ENCODE results near the gene CES3. TPM values are rescaled to one million over a fixed set of nuclear protein-coding genes. Genes with fewer than 3 reads are reported as not detected.

The CES3 gene
- total RNA-seq, 2 experiments from 2014 or later = 1.4 to 2.7 TPM

GRCh38 chr16:66977341-66978113 lies 16.5 kb downstream of the CES3 start:
- Histone ChIP-seq H3K27ac (ENCODE audit: low read depth, low read length, poor library complexity, severe bottlenecking) (no peak overlapping the region), H3K4me1 (ENCODE audit: insufficient read depth, low read length, poor library complexity, severe bottlenecking) (no peaks in the 10 kb centered on the region), H3K4me2 (ENCODE audit: low read length) (no peak overlapping the region), H2AFZ (ENCODE audit: low read length) (no peak overlapping the region), H3K9me2 (ENCODE audit: insufficient read depth, low read length) (no peaks in the 10 kb centered on the region), H3K36me3 (ENCODE audit: insufficient read depth, low read length) (no peaks in the 10 kb centered on the region), H4K20me1 (ENCODE audit: insufficient read depth, low read length) (no peaks in the 10 kb centered on the region), H3K9me3 (ENCODE audit: low read length) (no peaks in the 10 kb centered on the region), H3K79me2 (ENCODE audit: insufficient read depth, low read depth, low read length) (no peaks in the 10 kb centered on the region), H3K4me3 (ENCODE audit: low read depth, low read length, poor library complexity, severe bottlenecking) (no peak overlapping the region)
- POLR2A ChIA-PET = no interaction called here
- intact Hi-C loops (cut with micrococcal nuclease; ENCODE audit: unreplicated experiment) = loop anchor here (1.0 kb wide), 3 partner anchors 124 to 208 kb away; no protein-coding TSS in a partner anchor
- DNase-seq (ENCODE audit: low spot score) = peak; percentile 88
- TF ChIP-seq EZH2phosphoT487 (IDR thresholded peaks at IDR 0.05; ENCODE audit: borderline replicate concordance, low read depth, low read length) = no peak
- TF ChIP-seq CTCF (conservative IDR thresholded peaks at IDR 0.05; ENCODE audit: low read length) = peak; percentile 94
- no TSS peak for BruUV-seq (replicated peaks)
- CTCF ChIA-PET (ENCODE audit: unreplicated experiment) = no interaction called here

DNA sequence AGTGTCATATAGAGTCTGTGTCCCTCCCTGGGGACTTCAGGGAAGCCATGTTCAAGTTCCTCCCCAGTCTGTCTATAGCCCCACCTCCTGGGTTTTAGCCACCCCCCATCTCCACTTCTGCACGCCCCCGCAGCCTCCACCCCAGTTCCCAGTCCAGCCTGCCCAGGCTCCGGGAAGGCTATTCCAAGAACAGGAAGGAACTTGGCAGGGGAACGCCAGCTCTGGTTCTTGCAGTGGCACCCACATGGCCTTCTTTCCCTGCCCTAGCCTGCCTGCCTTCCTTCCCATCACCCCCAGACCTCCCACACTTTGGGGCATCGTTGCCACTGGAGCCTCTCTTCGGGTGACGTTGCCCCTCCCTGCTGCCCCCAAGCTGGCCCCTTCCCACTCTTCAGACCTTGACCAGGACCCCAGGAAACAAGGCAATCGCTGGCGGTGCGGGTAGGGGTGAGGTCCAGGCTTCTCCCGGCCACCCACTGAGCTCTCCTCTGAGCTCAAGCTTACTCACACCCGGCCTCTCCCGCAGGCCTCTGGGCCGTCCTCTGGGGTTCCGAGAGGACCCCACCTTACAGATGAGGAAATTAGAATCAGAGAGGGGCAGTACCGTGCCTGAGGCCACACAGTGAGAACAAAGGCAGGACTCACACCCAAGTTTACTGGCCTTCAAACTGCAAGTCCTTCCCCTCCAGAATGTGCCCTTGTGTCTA lies 18.1 kb downstream of the CES3 start:
- BruUV-seq (replicated peaks) = no TSS peak
- Histone ChIP-seq H3K27ac (ENCODE audit: low read depth, low read length, poor library complexity, severe bottlenecking) (no peak overlapping the region), H3K79me2 (ENCODE audit: insufficient read depth, low read depth, low read length) (no peaks in the 10 kb centered on the region), H3K9me2 (ENCODE audit: insufficient read depth, low read length) (no peaks in the 10 kb centered on the region), H4K20me1 (ENCODE audit: insufficient read depth, low read length) (no peaks in the 10 kb centered on the region), H2AFZ (ENCODE audit: low read length) (no peak overlapping the region), H3K9me3 (ENCODE audit: low read length) (no peaks in the 10 kb centered on the region), H3K4me1 (ENCODE audit: insufficient read depth, low read length, poor library complexity, severe bottlenecking) (no peaks in the 10 kb centered on the region), H3K36me3 (ENCODE audit: insufficient read depth, low read length) (no peaks in the 10 kb centered on the region), H3K4me2 (ENCODE audit: low read length) (no peak overlapping the region), H3K4me3 (ENCODE audit: low read depth, low read length, poor library complexity, severe bottlenecking) (no peak overlapping the region)
- TF ChIP-seq EZH2phosphoT487 (IDR thresholded peaks at IDR 0.05; ENCODE audit: borderline replicate concordance, low read depth, low read length) (no peak), CTCF (conservative IDR thresholded peaks at IDR 0.05; ENCODE audit: low read length) (no peak)
- intact Hi-C loops (cut with micrococcal nuclease; ENCODE audit: unreplicated experiment) = no loop called here
- CTCF ChIA-PET (ENCODE audit: unreplicated experiment) = no interaction called here
- no peak for DNase-seq (ENCODE audit: low spot score)
- POLR2A ChIA-PET = no interaction called here

DNA sequence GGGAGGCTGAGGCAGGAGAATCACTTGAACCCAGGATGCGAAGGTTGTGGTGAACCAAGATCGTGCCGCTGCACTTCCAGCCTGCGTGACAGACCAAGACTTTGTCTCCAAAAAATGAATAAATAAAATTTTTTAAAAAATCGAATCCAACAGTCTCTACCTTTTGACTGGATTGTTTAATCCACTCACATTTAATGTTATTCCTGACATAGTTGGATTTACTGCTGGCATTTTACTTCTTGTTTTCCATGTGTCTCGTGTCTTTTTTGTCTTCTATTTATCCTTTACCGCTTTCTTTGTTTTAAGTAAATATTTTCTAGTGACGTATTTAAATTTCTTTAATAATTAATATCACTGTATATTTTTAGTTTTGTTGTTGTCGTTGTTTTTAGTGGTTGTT lies 22.0 kb downstream of the CES3 start:
- H3K4me2 ChIP-seq (ENCODE audit: low read length) = no peak overlapping the region
- CTCF ChIA-PET (ENCODE audit: unreplicated experiment) = no interaction called here
- no peaks in the 10 kb centered on the region for H3K9me2 ChIP-seq (ENCODE audit: insufficient read depth, low read length)
- intact Hi-C loops (cut with micrococcal nuclease; ENCODE audit: unreplicated experiment) = no loop called here
- no peak overlapping the region for H3K27ac ChIP-seq (ENCODE audit: low read depth, low read length, poor library complexity, severe bottlenecking)
- no peaks in the 10 kb centered on the region for H4K20me1 ChIP-seq (ENCODE audit: insufficient read depth, low read length)
- DNase-seq (ENCODE audit: low spot score) = no peak
- POLR2A ChIA-PET = interaction anchor here (0.6 kb wide), 2 partner anchors 16 to 25 kb away, joined by 3 read pairs; no protein-coding TSS in a partner anchor
- no peak for TF ChIP-seq EZH2phosphoT487 (IDR thresholded peaks at IDR 0.05; ENCODE audit: borderline replicate concordance, low read depth, low read length)
- TF ChIP-seq CTCF (conservative IDR thresholded peaks at IDR 0.05; ENCODE audit: low read length) = no peak
- H3K4me3 ChIP-seq (ENCODE audit: low read depth, low read length, poor library complexity, severe bottlenecking) = no peak overlapping the region
- H3K79me2 ChIP-seq (ENCODE audit: insufficient read depth, low read depth, low read length) = no peaks in the 10 kb centered on the region
- H2AFZ ChIP-seq (ENCODE audit: low read length) = no peak overlapping the region
- no peaks in the 10 kb centered on the region for H3K36me3 ChIP-seq (ENCODE audit: insufficient read depth, low read length)
- no TSS peak for BruUV-seq (replicated peaks)
- no peaks in the 10 kb centered on the region for H3K9me3 ChIP-seq (ENCODE audit: low read length)
- no peaks in the 10 kb centered on the region for H3K4me1 ChIP-seq (ENCODE audit: insufficient read depth, low read length, poor library complexity, severe bottlenecking)

Measured in OCI-LY7 (cell line).